ENCODE results near the gene OPCML.

Gene OPCML

GRCh38 chr11:133053124-133053776, 479.1 kb downstream of the OPCML start:
- Histone ChIP-seq H3K4me2 (no peak overlapping the region), H4K20me1 (ENCODE audit: insufficient read depth) (no peaks in the 10 kb centered on the region), H3K4me1 (ENCODE audit: low read depth, poor library complexity, severe bottlenecking) (no peaks in the 10 kb centered on the region), H3K9ac (no peak overlapping the region), H2AFZ (ENCODE audit: low read depth) (no peak overlapping the region), H3K79me2 (ENCODE audit: insufficient read depth, low read depth) (no peaks in the 10 kb centered on the region), H3K27me3 (ENCODE audit: insufficient read depth, low read depth) (no peaks in the 10 kb centered on the region), H3K4me3 (IDR thresholded peaks at IDR 0.05; ENCODE audit: insufficient read depth, low read depth, low read length) (no peak overlapping the region), H3K36me3 (ENCODE audit: insufficient read depth) (no peaks in the 10 kb centered on the region), H3K27ac (no peak overlapping the region)
- no peak for TF ChIP-seq CTCF (conservative IDR thresholded peaks at IDR 0.05; ENCODE audit: low read depth, low read length)

- no peak overlapping the region for H2AFZ ChIP-seq (ENCODE audit: low read depth)
- no peak for TF ChIP-seq CTCF (conservative IDR thresholded peaks at IDR 0.05; ENCODE audit: low read depth, low read length)
- no peak overlapping the region for H3K9ac ChIP-seq
- H3K79me2 ChIP-seq (ENCODE audit: insufficient read depth, low read depth): no peaks in the 10 kb centered on the region
- H3K4me3 ChIP-seq (IDR thresholded peaks at IDR 0.05; ENCODE audit: insufficient read depth, low read depth, low read length): no peak overlapping the region
- H3K36me3 ChIP-seq (ENCODE audit: insufficient read depth): no peaks in the 10 kb centered on the region
- no peaks in the 10 kb centered on the region for H3K27me3 ChIP-seq (ENCODE audit: insufficient read depth, low read depth)
- no peaks in the 10 kb centered on the region for H4K20me1 ChIP-seq (ENCODE audit: insufficient read depth)
- H3K27ac ChIP-seq: no peak overlapping the region
- no peaks in the 10 kb centered on the region for H3K4me1 ChIP-seq (ENCODE audit: low read depth, poor library complexity, severe bottlenecking)
- H3K4me2 ChIP-seq: no peak overlapping the region
These were observed 479.8 kb downstream of the OPCML start for GRCh38 chr11:133052537-133052936.

- Histone ChIP-seq H4K20me1 (ENCODE audit: insufficient read depth) (no peaks in the 10 kb centered on the region), H3K4me3 (IDR thresholded peaks at IDR 0.05; ENCODE audit: insufficient read depth, low read depth, low read length) (no peak overlapping the region), H3K36me3 (ENCODE audit: insufficient read depth) (no peaks in the 10 kb centered on the region)
These were observed 482.9 kb downstream of the OPCML start for GRCh38 chr11:133049244-133050019.

GRCh38 chr11:133048270-133048669, 484.0 kb downstream of the OPCML start:
- Histone ChIP-seq H3K4me2 (no peak overlapping the region), H3K36me3 (ENCODE audit: insufficient read depth) (no peaks in the 10 kb centered on the region), H3K79me2 (ENCODE audit: insufficient read depth, low read depth) (no peaks in the 10 kb centered on the region), H3K4me1 (ENCODE audit: low read depth, poor library complexity, severe bottlenecking) (no peaks in the 10 kb centered on the region), H3K27ac (no peak overlapping the region), H4K20me1 (ENCODE audit: insufficient read depth) (no peaks in the 10 kb centered on the region), H3K27me3 (ENCODE audit: insufficient read depth, low read depth) (no peaks in the 10 kb centered on the region), H3K9ac (no peak overlapping the region), H3K4me3 (IDR thresholded peaks at IDR 0.05; ENCODE audit: insufficient read depth, low read depth, low read length) (no peak overlapping the region), H2AFZ (ENCODE audit: low read depth) (no peak overlapping the region)
- no peak for TF ChIP-seq CTCF (conservative IDR thresholded peaks at IDR 0.05; ENCODE audit: low read depth, low read length)

More at GRCh38 chr11:133049244-133050019, 482.9 kb downstream of the OPCML start:
- TF ChIP-seq CTCF (conservative IDR thresholded peaks at IDR 0.05; ENCODE audit: low read depth, low read length): no peak
- Histone ChIP-seq H3K4me2 (no peak overlapping the region), H3K79me2 (ENCODE audit: insufficient read depth, low read depth) (no peaks in the 10 kb centered on the region), H2AFZ (ENCODE audit: low read depth) (no peak overlapping the region), H3K27ac (no peak overlapping the region), H3K27me3 (ENCODE audit: insufficient read depth, low read depth) (no peaks in the 10 kb centered on the region), H3K9ac (no peak overlapping the region), H3K4me1 (ENCODE audit: low read depth, poor library complexity, severe bottlenecking) (no peaks in the 10 kb centered on the region)

Data from KMS-11 (cell line).